GM18951 (cell line): Measurements from ENCODE around the gene DENND6B.
A peak's percentile ranks its signal among the peaks of the same experiment; 100 is the strongest.
"Not testable (repeated sequence)": the region's sequence is repeated elsewhere in the genome, so short reads cannot be mapped to it uniquely, and the experiment has no call there.

ENCODE experiments used
- POLR2A ChIP-seq: IDR thresholded peaks from 4 replicates; pipeline ENCODE4 v1.6.1; 2011; ENCODE audit warnings: mild to moderate bottlenecking; ENCODE audit not compliant: insufficient read length, insufficient read depth; ENCODE audit errors: extremely low read depth
- in situ Hi-C: fragments of 300-500 bp; cut with MboI; formaldehyde crosslinking; loops from one replicate; pipeline ENCODE4 v1.12.0; 2022; ENCODE audit warnings: low sequenced_read_pairs, mixed read lengths, inconsistent platforms; ENCODE audit not compliant: unreplicated experiment

DENND6B gene

DNA sequence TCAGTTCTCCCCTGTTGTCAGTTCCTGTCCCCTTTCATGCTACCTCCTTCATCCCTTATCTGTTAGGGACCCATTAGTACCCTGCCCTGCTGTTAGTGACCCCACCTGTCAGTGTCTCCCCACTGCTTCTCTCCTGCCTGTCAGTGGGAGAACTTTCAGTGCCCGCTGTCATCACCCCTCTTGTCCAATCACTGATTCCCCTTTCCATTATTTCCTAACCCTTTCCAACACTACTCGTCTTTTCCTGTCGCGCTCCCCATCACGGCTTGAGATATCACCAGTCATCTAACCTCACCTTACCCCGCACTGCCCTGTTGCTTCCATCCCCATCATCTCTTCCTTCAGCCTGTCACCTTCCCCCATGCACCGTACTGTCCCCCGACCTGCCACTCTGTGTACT is 20.3 kb upstream of the DENND6B start:
- in situ Hi-C loops, result no loop called here
- TF ChIP-seq POLR2A, result no peak

DNA sequence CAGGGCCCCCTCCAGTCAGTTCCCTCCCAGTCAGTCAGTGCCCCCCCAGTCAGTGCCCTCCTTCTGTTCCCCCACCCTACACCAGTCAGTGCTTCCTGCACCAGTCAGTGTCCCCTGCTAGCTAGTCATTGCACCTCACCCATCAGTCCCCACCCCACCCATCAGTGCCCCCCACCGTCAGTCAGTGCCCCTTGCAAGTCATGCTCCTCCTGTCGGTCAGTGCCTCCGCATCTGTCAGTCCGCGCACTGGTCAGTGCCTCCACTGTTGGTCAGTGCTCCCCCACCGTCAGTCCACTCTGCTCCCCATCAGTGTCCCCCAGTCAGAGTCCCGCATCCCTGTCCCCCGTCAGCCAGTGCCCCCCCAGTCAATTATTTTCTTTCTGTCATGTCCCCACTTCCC is 19.7 kb upstream of the DENND6B start:
- no peak for TF ChIP-seq POLR2A
- in situ Hi-C loops, result no loop called here

GRCh38 chr22:50343541-50343935 is 16.7 kb upstream of the DENND6B start:
- no peak for TF ChIP-seq POLR2A
- in situ Hi-C loops, result no loop called here

GRCh38 chr22:50342651-50343540 is 16.1 kb upstream of the DENND6B start, which contains the start of gene PPP6R2:
TSS of gene PPP6R2 (plus strand) at chr22:50343327. CDS start at chr22:50393909, 50,582 bp downstream.
- peak; percentile 84 for TF ChIP-seq POLR2A
- in situ Hi-C loops, result no loop called here

DNA sequence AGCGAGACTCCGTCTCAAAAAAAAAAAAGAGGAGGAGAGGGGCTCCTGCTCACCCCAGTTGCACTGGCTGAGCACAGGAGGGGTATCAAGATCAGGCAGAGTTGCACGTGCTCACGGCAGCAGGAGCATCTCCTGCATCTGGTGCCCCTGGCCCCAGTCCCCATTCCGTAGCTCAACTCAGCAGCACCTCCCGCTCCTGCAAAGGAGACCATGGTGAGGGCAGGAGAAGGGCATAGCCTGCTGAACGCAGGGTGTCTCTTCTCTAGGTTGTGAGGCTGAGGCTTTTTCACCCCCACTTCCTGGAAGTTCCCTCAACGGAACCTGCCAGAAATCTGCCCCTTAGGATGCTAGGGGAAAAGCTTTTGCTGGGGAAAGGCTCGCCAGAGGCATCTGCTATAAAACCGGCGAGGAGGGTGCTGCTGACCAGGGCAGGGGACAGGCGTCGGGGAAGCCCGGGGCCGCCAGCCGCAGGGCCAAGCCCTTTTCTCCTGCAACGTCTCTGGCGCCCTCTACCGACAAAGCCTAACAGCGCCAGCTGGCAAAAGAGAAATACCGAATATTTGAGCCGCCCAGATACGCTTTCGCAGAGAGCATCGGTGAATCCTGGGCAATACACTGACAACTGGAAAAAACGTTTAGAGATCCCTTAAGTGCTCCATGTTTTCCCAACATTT is 15.3 kb upstream of the DENND6B start:
- no peak for TF ChIP-seq POLR2A
- in situ Hi-C loops, result no loop called here

- in situ Hi-C loops, result no loop called here
- no peak for TF ChIP-seq POLR2A
Observed at GRCh38 chr22:50339945-50340879, 13.4 kb upstream of the DENND6B start.

GRCh38 chr22:50338860-50339462 is 12.1 kb upstream of the DENND6B start:
- no peak for TF ChIP-seq POLR2A
- in situ Hi-C loops, result no loop called here

- in situ Hi-C loops, result no loop called here
- no peak for TF ChIP-seq POLR2A
Observed at GRCh38 chr22:50338042-50338573, 11.3 kb upstream of the DENND6B start.

DNA sequence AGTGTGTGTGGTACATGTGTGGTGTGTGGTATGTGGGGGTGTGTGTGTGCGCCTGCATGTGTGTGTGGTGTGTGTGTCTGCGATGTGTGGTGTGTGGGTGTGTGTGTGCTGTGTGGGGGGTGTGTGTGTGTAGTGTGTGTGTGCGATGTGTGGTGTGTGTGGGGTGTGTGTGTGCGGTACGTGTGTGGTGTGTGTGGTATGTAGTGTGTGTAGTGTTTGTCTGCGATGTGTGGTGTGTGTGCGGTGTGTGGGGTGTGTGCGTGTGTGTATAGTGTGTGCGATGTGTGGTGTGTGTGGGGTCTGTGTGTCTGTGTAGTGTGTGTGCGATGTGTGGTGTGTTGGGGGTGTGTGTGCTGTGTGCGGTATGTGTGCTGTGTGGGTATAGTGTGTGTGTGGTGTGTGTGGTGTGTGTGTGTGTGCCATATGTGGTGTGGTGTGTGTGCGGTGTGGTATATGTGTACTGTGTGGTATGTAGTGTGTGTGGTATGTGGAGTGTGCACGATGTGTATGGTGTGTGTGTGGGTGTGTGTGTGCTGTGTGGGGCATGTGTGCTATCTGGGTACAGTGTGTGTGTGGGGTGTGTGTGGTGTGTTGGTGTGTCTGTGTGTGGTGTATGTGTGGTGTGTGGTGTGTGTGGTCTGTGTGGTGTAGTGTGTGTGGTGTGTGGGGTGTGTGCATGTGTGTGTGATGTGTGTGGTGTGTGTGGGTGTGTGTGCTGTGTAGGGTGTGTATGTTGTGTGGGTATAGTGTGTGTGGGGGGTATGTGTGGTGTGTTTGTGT is 10.6 kb upstream of the DENND6B start:
- in situ Hi-C loops, result no loop called here
- TF ChIP-seq POLR2A, result no peak

- in situ Hi-C loops, result not testable (repeated sequence)
Observed at GRCh38 chr22:50334433-50334832, 7.6 kb upstream of the DENND6B start.

DNA sequence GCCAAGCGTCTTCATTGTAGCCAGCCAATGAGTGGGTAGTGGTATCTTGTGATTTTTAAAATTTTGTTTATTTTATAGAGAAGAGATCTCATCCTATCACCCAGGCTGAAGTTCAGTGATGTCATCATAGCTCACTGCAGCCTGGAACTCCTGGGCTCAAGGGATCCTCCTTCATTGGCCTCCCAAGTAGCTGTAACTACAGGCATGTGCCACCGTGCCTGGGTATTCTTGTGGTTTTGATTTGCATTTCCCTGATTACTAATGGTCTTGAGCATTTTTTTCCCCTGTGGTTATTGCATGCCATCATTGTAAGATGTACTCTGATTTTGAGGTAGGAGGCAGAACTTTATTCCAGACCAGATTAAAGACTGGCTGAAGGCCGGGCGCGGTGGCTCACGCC is 2.4 kb upstream of the DENND6B start:
- in situ Hi-C loops, result loop anchor here (5.0 kb wide), 1 partner anchor 57 kb away; the partner anchor contains the start of gene MAPK11
- TF ChIP-seq POLR2A, result no peak

- TF ChIP-seq POLR2A, result no peak
- in situ Hi-C loops, result loop anchor here (5.0 kb wide), 1 partner anchor 55 kb away; the partner anchor contains the start of gene MAPK11
Observed at GRCh38 chr22:50327711-50328019, 853 bp upstream of the DENND6B start.
